Colonic mucosa (tissue), 4 donors: ENCODE data around the gene SLC25A13. TPM values are rescaled to one million over a fixed set of nuclear protein-coding genes. Genes with fewer than 3 reads are reported as not detected.

Source experiments
- DNase-seq: peaks from one replicate; pipeline ENCODE4 v3.0.0-alpha.2; 2020
- H3K27ac ChIP-seq: fragments of 200-600 bp; one replicate; pipeline ENCODE4 v1.8.0; 2021
- H3K27me3 ChIP-seq: fragments of 200-600 bp; one replicate; pipeline ENCODE4 v1.8.0; 2021
- H3K36me3 ChIP-seq: fragments of 200-600 bp; one replicate; pipeline ENCODE4 v1.8.0; 2021
- H3K4me1 ChIP-seq: fragments of 200-600 bp; one replicate; pipeline ENCODE4 v1.8.0; 2021; ENCODE audit warnings: mild to moderate bottlenecking
- H3K4me3 ChIP-seq: fragments of 200-600 bp; one replicate; pipeline ENCODE4 v1.8.0; 2021
- H3K9ac ChIP-seq, 2 donors: one replicate each; pipeline ENCODE4 v1.7.0; 2013; ENCODE audit warnings: control low read depth in 2 of 2, low read depth in 2 of 2, low read length in 2 of 2
- H3K9me3 ChIP-seq: fragments of 200-600 bp; one replicate; pipeline ENCODE4 v1.8.0; 2021
- CTCF ChIP-seq: fragments of 200-600 bp; IDR thresholded peaks from one replicate; pipeline ENCODE4 v1.8.0; 2022; ENCODE audit warnings: antibody characterized with exemption, mild to moderate bottlenecking
- intact Hi-C: fragments of 100-400 bp; cut with DNase I; formaldehyde crosslinking; loops from one replicate; pipeline ENCODE4 v1.14.1; 2022
- total RNA-seq, 2 donors: library from RNA; stranded (reverse); fragmentation: NEBNext Ultra II Directional in 1 of 2; extraction: Animal tissue kit (Norgen Biotek cat#: 25700) in 1 of 2; gene quantifications; one replicate each; pipeline ENCODE4 v1.2.1, GENCODE V29; 2021
- donor health status: healthy.
- donor health status: DM: no; HTN: no; CAD: no.
- donor health status: DM: no; HTN: no; CAD: no.

The SLC25A13 gene
- total RNA-seq, 2 donors from 2014 or later = 36.4 to 45.2 TPM

GRCh38 chr7:96236198-96237039, 85.5 kb downstream of the SLC25A13 start:
- no peaks in the 10 kb centered on the region for H3K4me1 ChIP-seq
- H3K27me3 ChIP-seq = no peaks in the 10 kb centered on the region
- H3K9ac ChIP-seq = no peak overlapping the region
- intact Hi-C loops = no loop called here
- H3K9me3 ChIP-seq = no peaks in the 10 kb centered on the region
- no peak for TF ChIP-seq CTCF
- H3K36me3 ChIP-seq = no peaks in the 10 kb centered on the region
- no peak for DNase-seq
- H3K27ac ChIP-seq = no peak overlapping the region
- H3K4me3 ChIP-seq = no peak overlapping the region

GRCh38 chr7:96235281-96235680, 86.6 kb downstream of the SLC25A13 start:
- no peak for DNase-seq
- intact Hi-C loops = no loop called here
- H3K27ac ChIP-seq = no peak overlapping the region
- no peaks in the 10 kb centered on the region for H3K9me3 ChIP-seq
- H3K36me3 ChIP-seq = no peaks in the 10 kb centered on the region
- H3K4me1 ChIP-seq = no peaks in the 10 kb centered on the region
- no peaks in the 10 kb centered on the region for H3K27me3 ChIP-seq
- H3K4me3 ChIP-seq = no peak overlapping the region
- no peak overlapping the region for H3K9ac ChIP-seq
- TF ChIP-seq CTCF = no peak

GRCh38 chr7:96233528-96234154, 88.3 kb downstream of the SLC25A13 start:
- no peak for TF ChIP-seq CTCF
- intact Hi-C loops = no loop called here

GRCh38 chr7:96233084-96233483, 88.8 kb downstream of the SLC25A13 start:
- Histone ChIP-seq H3K4me3 (no peak overlapping the region), H3K9ac (no peak overlapping the region), H3K9me3 (no peaks in the 10 kb centered on the region), H3K4me1 (no peaks in the 10 kb centered on the region), H3K27me3 (no peaks in the 10 kb centered on the region), H3K27ac (no peak overlapping the region), H3K36me3 (no peaks in the 10 kb centered on the region)
- no peak for TF ChIP-seq CTCF
- DNase-seq = no peak
- intact Hi-C loops = no loop called here

More at GRCh38 chr7:96233528-96234154, 88.3 kb downstream of the SLC25A13 start:
- H3K36me3 ChIP-seq = no peaks in the 10 kb centered on the region
- H3K9me3 ChIP-seq = no peaks in the 10 kb centered on the region
- DNase-seq = no peak
- H3K9ac ChIP-seq = no peak overlapping the region
- H3K4me1 ChIP-seq = no peaks in the 10 kb centered on the region
- no peak overlapping the region for H3K27ac ChIP-seq
- no peak overlapping the region for H3K4me3 ChIP-seq
- H3K27me3 ChIP-seq = no peaks in the 10 kb centered on the region

- intact Hi-C loops = no loop called here
- TF ChIP-seq CTCF = no peak
Measured at GRCh38 chr7:96228760-96229159, 93.1 kb downstream of the SLC25A13 start.

More at GRCh38 chr7:96228760-96229159, 93.1 kb downstream of the SLC25A13 start:
- no peaks in the 10 kb centered on the region for H3K4me1 ChIP-seq
- no peak overlapping the region for H3K9ac ChIP-seq
- no peak for DNase-seq
- no peaks in the 10 kb centered on the region for H3K36me3 ChIP-seq
- no peaks in the 10 kb centered on the region for H3K9me3 ChIP-seq
- no peak overlapping the region for H3K27ac ChIP-seq
- no peak overlapping the region for H3K4me3 ChIP-seq
- no peaks in the 10 kb centered on the region for H3K27me3 ChIP-seq
